ENCODE data around the gene GNG13.

The GNG13 gene

GRCh38 chr16:841455-842060 is 41.0 kb upstream of the GNG13 start:
- TF ChIP-seq GABPA (IDR thresholded peaks at IDR 0.05; ENCODE audit: low read depth) (no peak), REST (IDR thresholded peaks at IDR 0.05; ENCODE audit: insufficient replicate concordance, low read depth) (no peak), SPI1 (IDR thresholded peaks at IDR 0.05; ENCODE audit: borderline replicate concordance, low read depth) (no peak), CTCF (IDR thresholded peaks at IDR 0.05; ENCODE audit: insufficient read depth, low read length) (no peak)
- no peak for DNase-seq (ENCODE audit: low read depth in 1 of 2, low spot score in 1 of 2)
- Histone ChIP-seq H3K4me3 (replicated peaks; ENCODE audit: insufficient read depth, low read length) (no peak overlapping the region), H3K27me3 (ENCODE audit: insufficient read depth, poor library complexity, severe bottlenecking) (no peaks in the 10 kb centered on the region), H3K27ac (replicated peaks) (no peak overlapping the region)

- TF ChIP-seq SPI1 (IDR thresholded peaks at IDR 0.05; ENCODE audit: borderline replicate concordance, low read depth) = no peak
- TF ChIP-seq REST (IDR thresholded peaks at IDR 0.05; ENCODE audit: insufficient replicate concordance, low read depth) = no peak
- no peak for TF ChIP-seq GABPA (IDR thresholded peaks at IDR 0.05; ENCODE audit: low read depth)
- TF ChIP-seq POLR2AphosphoS5 (IDR thresholded peaks at IDR 0.05; ENCODE audit: low read depth) = no peak
- no peak for TF ChIP-seq CTCF (IDR thresholded peaks at IDR 0.05; ENCODE audit: insufficient read depth, low read length)
- H3K27ac ChIP-seq (replicated peaks) = no peak overlapping the region
- no peaks in the 10 kb centered on the region for H3K27me3 ChIP-seq (ENCODE audit: insufficient read depth, poor library complexity, severe bottlenecking)
- no peak for DNase-seq (ENCODE audit: low read depth in 1 of 2, low spot score in 1 of 2)
- H3K4me3 ChIP-seq (replicated peaks; ENCODE audit: insufficient read depth, low read length) = no peak overlapping the region
Measured at GRCh38 chr16:840561-841454, 40.3 kb upstream of the GNG13 start.

GRCh38 chr16:839643-840408 is 39.3 kb upstream of the GNG13 start:
- H3K4me3 ChIP-seq (replicated peaks; ENCODE audit: insufficient read depth, low read length) = no peak overlapping the region
- no peak overlapping the region for H3K27ac ChIP-seq (replicated peaks)
- DNase-seq (ENCODE audit: low read depth in 1 of 2, low spot score in 1 of 2) = no peak
- no peaks in the 10 kb centered on the region for H3K27me3 ChIP-seq (ENCODE audit: insufficient read depth, poor library complexity, severe bottlenecking)
- TF ChIP-seq REST (IDR thresholded peaks at IDR 0.05; ENCODE audit: insufficient replicate concordance, low read depth) (no peak), CTCF (IDR thresholded peaks at IDR 0.05; ENCODE audit: insufficient read depth, low read length) (no peak), GABPA (IDR thresholded peaks at IDR 0.05; ENCODE audit: low read depth) (no peak), SPI1 (IDR thresholded peaks at IDR 0.05; ENCODE audit: borderline replicate concordance, low read depth) (no peak), POLR2AphosphoS5 (IDR thresholded peaks at IDR 0.05; ENCODE audit: low read depth) (no peak)

Measured in HL-60 (cell line).